IPS-18c (cell line): ENCODE results near the gene PSME1.

ENCODE experiments used
- H3K4me3 ChIP-seq: 2 replicates; pipeline ENCODE4 v1.7.0; 2013; ENCODE audit warnings: low read depth, mild to moderate bottlenecking, low read length, moderate library complexity; ENCODE audit not compliant: insufficient read depth
- H3K9me3 ChIP-seq: one replicate; pipeline ENCODE4 v1.6.1; 2013; ENCODE audit warnings: mild to moderate bottlenecking, low read length, moderate library complexity; ENCODE audit not compliant: control insufficient read depth, insufficient read depth

PSME1 gene

DNA sequence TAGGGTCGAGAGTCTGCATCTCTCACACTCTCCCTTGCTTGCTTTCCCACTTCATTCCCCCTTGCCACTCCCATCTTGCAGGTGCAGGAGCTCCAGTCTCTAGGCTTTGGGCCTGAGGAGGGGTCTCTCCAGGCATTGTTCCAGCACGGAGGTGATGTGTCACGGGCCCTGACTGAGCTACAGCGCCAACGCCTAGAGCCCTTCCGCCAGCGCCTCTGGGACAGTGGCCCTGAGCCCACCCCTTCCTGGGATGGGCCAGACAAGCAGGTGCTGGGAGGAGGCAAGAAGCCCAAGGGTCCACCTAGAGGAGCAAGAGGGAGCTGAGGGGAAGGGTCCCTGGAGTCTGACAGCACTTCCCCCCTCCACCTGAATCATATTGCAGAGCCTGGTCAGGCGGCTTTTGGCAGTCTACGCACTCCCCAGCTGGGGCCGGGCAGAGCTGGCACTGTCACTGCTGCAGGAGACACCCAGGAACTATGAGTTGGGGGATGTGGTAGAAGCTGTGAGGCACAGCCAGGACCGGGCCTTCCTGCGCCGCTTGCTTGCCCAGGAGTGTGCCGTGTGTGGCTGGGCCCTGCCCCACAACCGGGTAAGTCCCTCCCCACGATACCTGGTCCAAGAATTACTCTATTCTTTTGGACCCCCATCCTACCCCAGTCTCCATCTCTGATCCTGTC is 15.5 kb downstream of the PSME1 start:
- no peaks in the 10 kb centered on the region for H3K9me3 ChIP-seq
- no peak overlapping the region for H3K4me3 ChIP-seq

DNA sequence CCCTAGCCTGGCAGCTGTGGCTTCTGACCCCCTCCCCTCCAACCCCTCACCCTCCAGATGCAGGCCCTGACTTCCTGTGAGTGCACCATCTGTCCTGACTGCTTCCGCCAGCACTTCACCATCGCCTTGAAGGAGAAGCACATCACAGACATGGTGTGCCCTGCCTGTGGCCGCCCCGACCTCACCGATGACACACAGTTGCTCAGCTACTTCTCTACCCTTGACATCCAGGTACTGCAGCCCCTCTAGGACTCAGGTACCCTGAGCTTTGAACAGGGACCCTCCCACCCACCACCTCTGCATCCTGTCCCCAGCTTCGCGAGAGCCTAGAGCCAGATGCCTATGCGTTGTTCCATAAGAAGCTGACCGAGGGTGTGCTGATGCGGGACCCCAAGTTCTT is 19.1 kb downstream of the PSME1 start:
- no peaks in the 10 kb centered on the region for H3K9me3 ChIP-seq
- no peak overlapping the region for H3K4me3 ChIP-seq

DNA sequence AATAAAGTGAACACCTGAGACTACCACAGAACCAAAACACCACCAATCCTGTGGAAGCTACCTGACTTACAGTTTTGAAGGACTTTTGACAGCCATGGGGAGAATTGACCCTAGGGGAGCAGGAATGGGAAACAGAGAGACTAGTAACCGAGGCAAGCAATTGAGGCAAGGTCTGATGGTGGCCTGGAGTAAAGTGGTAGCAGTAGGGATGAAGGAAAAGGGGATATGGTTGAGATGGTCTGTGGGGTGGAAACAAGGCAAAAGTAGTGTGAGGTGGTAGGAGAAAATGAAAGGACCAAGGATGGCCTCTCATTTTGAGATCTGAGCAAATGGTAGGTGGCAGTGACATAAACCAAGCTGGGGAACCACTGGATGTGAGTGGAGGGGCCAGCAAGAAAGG is 20.8 kb downstream of the PSME1 start:
- Histone ChIP-seq H3K9me3 (no peaks in the 10 kb centered on the region), H3K4me3 (no peak overlapping the region)

DNA sequence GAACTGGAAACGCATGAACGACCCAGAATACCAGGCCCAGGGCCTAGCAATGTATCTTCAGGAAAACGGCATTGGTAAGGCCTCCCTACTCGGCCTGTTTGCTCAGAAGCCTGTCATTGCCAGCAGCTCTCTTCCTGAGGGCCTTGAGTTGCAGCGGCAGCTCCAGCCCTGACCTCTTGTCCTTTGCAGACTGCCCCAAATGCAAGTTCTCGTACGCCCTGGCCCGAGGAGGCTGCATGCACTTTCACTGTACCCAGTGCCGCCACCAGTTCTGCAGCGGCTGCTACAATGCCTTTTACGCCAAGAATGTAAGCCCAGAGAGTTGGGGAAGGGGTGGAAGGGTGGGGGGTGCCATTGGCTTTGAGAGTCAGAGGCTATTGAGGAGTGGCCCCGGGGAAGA is 21.3 kb downstream of the PSME1 start:
- Histone ChIP-seq H3K9me3 (no peaks in the 10 kb centered on the region), H3K4me3 (no peak overlapping the region; the same call in 1 of the 2 replicates)

DNA sequence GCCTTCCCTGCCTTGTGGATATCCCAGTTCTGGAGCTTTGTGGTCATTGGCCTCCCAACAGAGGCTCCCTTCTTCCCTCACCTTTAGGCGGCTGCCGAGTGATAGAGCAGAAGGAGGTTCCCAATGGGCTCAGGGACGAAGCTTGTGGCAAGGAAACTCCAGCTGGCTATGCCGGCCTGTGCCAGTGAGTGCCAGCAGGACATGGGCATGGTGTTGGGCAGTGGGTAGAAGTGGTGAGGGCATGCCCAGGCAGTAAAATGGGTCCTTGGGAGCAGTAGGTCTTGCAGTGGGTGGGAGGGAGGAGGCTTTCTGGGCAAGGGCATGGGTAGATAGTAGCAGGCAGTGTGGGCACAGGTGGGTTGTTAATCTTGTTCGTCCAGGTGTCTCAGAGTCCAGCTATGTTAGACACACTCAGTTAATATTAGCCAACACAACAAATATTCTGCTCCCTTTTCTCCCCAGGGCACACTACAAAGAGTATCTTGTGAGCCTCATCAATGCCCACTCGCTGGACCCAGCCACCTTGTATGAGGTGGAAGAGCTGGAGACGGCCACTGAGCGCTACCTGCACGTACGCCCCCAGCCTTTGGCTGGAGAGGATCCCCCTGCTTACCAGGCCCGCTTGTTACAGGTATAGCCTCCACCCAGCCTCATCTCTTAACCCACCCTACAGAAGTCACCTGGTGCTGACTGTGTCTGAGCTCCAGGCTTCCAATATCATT is 23.9 kb downstream of the PSME1 start:
- Histone ChIP-seq H3K9me3 (no peaks in the 10 kb centered on the region), H3K4me3 (no peak overlapping the region)

DNA sequence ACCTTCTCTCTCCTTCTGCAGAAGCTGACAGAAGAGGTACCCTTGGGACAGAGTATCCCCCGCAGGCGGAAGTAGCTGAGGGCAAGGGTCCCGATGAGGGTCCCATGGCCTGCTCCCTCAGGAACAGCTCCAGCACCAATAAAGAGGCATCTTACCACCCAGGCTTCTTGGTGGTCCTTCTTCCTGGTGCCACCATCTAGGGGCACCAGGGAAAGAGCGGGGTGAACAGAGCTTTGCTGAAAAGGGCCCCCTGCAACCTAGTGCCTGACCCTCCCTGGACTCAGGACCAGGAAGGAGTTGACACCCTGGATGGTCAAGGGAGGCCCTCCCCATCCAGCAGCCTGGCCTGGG is 24.5 kb downstream of the PSME1 start:
- Histone ChIP-seq H3K4me3 (no peak overlapping the region), H3K9me3 (no peaks in the 10 kb centered on the region)

DNA sequence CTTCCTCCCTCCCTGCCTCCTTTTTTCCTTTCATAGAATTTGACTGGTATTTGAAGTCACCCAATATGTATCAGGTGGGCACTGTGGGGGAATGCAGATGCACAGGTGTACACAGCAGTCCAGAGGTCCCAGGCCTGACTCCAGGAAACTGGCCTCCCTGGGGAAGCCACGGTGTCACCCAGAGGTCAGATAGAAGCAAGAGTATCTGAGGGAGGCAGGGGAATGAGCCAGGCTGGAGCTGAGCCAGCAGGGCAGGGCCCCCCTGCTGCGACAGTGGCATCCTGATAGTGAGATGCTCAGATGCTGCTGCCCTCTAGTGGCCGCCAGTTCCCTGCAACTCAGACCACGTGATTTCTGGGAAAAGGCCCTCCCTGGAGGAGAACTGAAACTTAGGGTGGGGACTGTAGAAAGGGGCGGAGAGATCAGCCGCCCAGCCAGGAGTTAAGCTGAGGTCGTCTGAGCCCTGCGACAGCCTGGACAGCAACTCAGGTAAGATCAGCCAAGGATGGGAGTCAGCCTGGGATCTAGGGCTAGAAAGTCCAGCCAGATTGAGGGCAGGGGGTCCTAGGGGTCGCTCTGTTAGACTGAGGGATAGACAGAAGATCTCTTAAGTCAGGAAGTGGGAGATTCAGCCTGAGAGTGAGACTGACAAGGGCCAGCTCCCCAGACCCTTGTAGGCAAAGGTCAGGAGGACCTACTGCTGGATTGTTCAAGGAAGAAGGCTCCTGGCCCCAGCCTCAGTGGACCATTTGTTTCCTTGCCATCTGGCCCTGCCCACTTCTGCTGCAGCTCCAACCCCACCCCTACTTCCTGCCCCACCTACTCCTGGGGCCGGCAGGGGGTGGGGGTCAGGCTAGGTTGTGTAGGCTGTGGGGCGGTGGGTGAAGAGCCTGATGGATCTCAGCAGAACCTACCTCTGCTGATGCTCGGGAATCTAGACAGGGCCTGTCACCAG is 25.1 kb downstream of the PSME1 start, which contains the start of gene IRF9:
IRF9 (plus strand) TSS at position 416 of the 955 bp plus-strand sequence. CDS start 880 bp downstream, outside the sequence.
- H3K9me3 ChIP-seq = no peaks in the 10 kb centered on the region
- peak within 1 kb of the TSS; percentile 40 for H3K4me3 ChIP-seq

DNA sequence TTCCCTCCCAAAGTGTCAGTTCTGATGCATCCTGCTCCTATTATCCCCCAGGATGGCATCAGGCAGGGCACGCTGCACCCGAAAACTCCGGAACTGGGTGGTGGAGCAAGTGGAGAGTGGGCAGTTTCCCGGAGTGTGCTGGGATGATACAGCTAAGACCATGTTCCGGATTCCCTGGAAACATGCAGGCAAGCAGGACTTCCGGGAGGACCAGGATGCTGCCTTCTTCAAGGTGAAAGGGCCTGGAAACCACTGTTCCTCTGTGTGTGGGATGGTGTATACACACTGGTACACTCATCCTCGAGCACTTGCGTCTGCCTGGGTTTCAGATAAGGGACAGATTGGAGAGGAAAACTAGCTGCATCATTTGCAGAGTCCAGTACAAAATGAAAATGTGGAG is 26.1 kb downstream of the PSME1 start:
- Histone ChIP-seq H3K9me3 (no peaks in the 10 kb centered on the region), H3K4me3 (no peak overlapping the region)

DNA sequence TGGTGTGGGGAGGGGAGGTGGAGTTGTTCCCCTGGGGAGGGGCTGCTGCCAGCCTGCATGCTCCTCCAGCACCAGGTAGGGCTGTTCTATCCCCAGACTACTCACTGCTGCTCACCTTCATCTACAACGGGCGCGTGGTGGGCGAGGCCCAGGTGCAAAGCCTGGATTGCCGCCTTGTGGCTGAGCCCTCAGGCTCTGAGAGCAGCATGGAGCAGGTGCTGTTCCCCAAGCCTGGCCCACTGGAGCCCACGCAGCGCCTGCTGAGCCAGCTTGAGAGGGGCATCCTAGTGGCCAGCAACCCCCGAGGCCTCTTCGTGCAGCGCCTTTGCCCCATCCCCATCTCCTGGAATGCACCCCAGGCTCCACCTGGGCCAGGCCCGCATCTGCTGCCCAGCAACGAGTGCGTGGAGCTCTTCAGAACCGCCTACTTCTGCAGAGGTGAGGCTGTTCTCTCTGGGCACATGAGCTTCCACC is 28.6 kb downstream of the PSME1 start:
- H3K9me3 ChIP-seq = no peaks in the 10 kb centered on the region

DNA sequence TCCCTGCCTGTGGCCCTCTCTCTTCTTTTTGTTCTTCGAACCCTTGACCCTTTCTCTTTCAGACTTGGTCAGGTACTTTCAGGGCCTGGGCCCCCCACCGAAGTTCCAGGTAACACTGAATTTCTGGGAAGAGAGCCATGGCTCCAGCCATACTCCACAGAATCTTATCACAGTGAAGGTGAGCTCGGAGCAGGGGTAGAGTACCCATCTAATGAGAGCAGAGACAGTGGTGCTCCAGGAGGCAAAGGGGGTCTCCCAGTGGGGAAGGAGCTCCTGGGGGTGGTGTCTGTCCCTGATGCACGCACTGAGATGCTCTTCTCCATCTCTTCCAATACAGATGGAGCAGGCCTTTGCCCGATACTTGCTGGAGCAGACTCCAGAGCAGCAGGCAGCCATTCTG is 29.8 kb downstream of the PSME1 start:
- Histone ChIP-seq H3K4me3 (no peak overlapping the region), H3K9me3 (no peaks in the 10 kb centered on the region)

More for the DNA sequence above, 28.6 kb downstream of the PSME1 start:
- no peak overlapping the region for H3K4me3 ChIP-seq

DNA sequence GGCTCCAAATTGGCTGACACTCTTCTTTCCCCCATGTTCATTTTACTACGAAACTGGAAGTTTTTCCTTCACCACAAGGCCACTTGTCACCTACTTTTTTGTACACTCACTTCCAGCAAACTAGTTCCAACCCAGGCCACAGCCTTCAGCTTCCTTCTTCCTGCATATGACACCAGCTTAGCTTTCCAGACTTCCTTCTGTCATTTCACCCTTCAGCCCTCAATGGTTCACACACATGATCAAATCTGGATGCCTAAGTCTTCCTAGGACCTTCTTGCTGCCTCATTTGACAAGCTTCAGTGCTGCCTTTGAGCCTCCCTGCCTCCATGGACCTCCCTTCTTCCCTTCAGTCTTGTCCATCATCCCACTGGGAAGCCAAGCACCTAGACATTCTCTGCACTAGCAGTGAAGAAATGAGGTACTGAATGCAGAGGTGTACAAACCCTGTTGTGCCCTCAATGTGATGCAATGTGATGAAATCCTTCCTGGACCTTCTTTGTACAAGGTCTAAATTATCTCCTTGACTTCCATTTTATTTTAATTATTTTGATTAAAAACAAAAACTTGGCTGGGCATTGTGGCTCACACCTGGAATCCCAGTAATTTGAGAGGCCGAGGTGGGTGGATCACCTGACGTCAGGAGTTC is 31.6 kb downstream of the PSME1 start:
- Histone ChIP-seq H3K4me3 (no peak overlapping the region), H3K9me3 (no peaks in the 10 kb centered on the region)

DNA sequence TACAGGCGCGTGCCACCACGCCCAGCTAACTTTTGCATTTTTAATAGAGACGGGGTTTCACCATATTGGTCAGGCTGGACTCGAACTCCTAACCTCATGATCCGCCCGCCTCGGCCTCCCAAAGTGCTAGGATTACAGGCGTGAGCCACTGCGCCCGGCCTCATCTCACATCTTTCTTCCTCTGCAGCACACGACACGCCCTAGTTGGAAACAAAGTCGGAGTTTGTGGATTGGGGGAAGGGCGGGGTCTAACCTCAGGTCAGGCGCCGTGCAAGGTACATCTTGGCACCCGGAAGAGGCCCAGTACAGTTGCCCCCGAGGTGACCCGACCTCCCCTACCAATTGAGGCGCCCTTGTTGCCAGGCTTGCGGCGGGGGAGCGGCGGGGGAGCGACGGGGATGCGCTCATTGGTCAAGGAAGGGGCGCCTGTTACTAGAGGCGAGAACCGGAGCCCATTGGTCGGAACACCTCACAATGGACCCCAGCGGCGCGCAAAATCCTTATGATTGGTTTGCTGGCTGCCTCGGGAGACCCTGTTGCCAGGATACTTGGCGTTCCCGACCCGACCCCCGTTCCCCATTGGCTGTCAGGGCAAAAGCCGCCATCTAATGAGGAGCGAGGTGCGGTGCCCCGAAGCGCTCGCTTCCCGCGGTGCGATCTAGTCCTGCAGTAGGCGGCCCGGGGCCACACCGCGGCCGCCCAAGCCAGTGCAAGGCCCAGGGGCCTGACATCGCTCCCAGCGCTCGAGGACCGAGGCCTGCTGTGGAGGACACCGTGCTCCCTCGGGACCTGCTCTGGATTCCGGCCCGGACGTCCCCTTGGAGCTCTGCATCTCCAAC is 35.6 kb downstream of the PSME1 start, which contains the start of gene REC8:
REC8 (plus strand) TSS at position 659 of the 839 bp plus-strand sequence. CDS start 473 bp downstream, outside the sequence.
- Histone ChIP-seq H3K4me3 (peak within 1 kb of the TSS; percentile 53), H3K9me3 (no peaks in the 10 kb centered on the region)

DNA sequence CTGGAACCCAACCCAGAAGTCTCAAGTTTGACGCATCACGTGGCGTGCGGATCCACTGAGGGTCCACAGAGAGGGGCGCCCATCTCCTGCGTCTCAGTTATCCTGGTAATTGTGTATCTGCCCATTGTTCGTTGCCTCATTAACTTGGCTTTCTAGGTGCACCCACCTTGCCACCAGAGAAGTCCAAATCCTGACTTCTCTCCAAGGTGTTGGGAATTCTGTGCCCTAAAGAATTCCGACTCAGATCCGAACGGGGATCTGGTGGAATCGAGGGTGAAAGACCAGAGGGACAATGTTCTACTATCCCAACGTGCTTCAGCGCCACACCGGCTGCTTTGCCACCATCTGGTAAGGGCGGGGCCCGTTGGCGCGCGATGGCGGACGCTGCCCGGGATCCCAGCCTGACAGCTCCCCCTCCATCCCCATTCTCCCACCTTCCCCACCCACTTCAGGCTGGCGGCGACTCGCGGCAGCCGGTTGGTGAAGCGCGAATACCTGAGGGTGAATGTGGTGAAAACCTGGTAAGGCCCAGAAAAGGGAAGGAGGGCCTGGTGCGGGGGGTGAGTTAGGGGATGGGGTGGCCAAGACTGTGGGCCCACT is 36.4 kb downstream of the PSME1 start:
- no peaks in the 10 kb centered on the region for H3K9me3 ChIP-seq
- H3K4me3 ChIP-seq = peak overlapping the region; percentile 53

DNA sequence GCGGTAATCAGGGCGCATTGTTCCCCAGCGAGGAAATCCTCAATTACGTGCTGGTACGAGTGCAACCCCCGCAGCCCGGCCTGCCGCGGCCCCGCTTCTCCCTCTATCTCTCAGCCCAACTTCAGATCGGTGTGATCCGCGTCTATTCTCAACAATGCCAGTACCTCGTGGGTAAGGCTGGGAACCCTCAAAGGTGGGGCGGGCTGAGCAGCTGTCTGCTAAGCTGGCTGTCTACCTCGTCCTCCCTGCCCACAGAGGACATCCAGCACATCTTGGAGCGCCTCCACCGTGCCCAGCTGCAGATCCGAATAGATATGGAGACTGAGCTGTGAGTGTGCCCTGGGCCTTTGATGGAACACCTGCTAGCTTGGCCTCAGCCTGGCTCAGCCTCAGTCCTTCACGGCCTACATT is 36.9 kb downstream of the PSME1 start:
- H3K9me3 ChIP-seq = no peaks in the 10 kb centered on the region
- peak overlapping the region; percentile 53; the same call in 1 of the 2 replicates for H3K4me3 ChIP-seq

DNA sequence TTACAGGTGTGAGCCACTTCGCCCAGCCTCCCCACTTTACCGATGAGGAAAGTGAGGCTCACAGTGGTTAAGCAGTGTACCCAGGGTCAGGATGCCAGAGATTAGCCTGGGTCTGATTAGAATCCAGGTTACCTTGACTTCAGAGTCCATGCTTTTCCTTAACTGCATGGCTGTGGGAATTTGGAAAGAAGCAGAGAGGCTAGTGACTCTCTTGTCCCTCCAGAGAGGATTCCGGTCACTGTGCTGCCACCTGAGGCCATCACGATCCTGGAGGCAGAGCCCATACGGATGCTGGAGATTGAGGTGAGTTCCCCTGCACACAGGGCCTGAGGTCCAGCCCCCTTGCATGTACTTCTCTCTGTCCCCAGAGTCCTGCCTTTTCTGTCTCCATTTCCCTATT is 40.6 kb downstream of the PSME1 start:
- H3K9me3 ChIP-seq = no peaks in the 10 kb centered on the region
- no peak overlapping the region for H3K4me3 ChIP-seq
